ENCODE measurements around the gene ZNF511.

The ZNF511 gene

GRCh38 chr10:133292919-133293809 lies 15.6 kb upstream of the ZNF511 start:
- peak; percentile 96 for DNase-seq (ENCODE audit: low spot score)

GRCh38 chr10:133293810-133294119 lies 14.9 kb upstream of the ZNF511 start:
- DNase-seq (ENCODE audit: low spot score), result no peak

- no peak for DNase-seq (ENCODE audit: low spot score)
Observed at GRCh38 chr10:133294189-133294588, 14.5 kb upstream of the ZNF511 start.

- no peak for DNase-seq (ENCODE audit: low spot score)
Observed at GRCh38 chr10:133295426-133296320, 13.0 kb upstream of the ZNF511 start.

- no peak for DNase-seq (ENCODE audit: low spot score)
Observed at GRCh38 chr10:133297504-133297903, 11.2 kb upstream of the ZNF511 start.

- no peak for DNase-seq (ENCODE audit: low spot score)
Observed at GRCh38 chr10:133298466-133298865, 10.2 kb upstream of the ZNF511 start.

GRCh38 chr10:133299224-133299623 lies 9.5 kb upstream of the ZNF511 start:
- no peak for DNase-seq (ENCODE audit: low spot score)

GRCh38 chr10:133299738-133300137 lies 9.0 kb upstream of the ZNF511 start:
- no peak for DNase-seq (ENCODE audit: low spot score)

- no peak for DNase-seq (ENCODE audit: low spot score)
Observed at GRCh38 chr10:133302230-133302629, 6.5 kb upstream of the ZNF511 start.

- no peak for DNase-seq (ENCODE audit: low spot score)
Observed at GRCh38 chr10:133303206-133303605, 5.5 kb upstream of the ZNF511 start.

GRCh38 chr10:133306097-133306476 lies 2.6 kb upstream of the ZNF511 start:
- no peak for DNase-seq (ENCODE audit: low spot score)

GRCh38 chr10:133306941-133307379 lies 1.8 kb upstream of the ZNF511 start:
- no peak for DNase-seq (ENCODE audit: low spot score)

GRCh38 chr10:133307776-133308420 lies 816 bp upstream of the ZNF511 start:
- peak; percentile 35 for DNase-seq (ENCODE audit: low spot score)

- DNase-seq (ENCODE audit: low spot score), result peak; percentile 92
Observed at GRCh38 chr10:133309100-133309719, 496 bp downstream of the ZNF511 start.

- no peak for DNase-seq (ENCODE audit: low spot score)
Observed at GRCh38 chr10:133309720-133310398, 1.1 kb downstream of the ZNF511 start.

GRCh38 chr10:133310399-133310755 lies 1.7 kb downstream of the ZNF511 start:
- no peak for DNase-seq (ENCODE audit: low spot score)

GRCh38 chr10:133310789-133311188 lies 2.1 kb downstream of the ZNF511 start:
- DNase-seq (ENCODE audit: low spot score), result no peak

- no peak for DNase-seq (ENCODE audit: low spot score)
Observed at GRCh38 chr10:133311570-133311969, 2.9 kb downstream of the ZNF511 start.

- no peak for DNase-seq (ENCODE audit: low spot score)
Observed at GRCh38 chr10:133312016-133312768, 3.5 kb downstream of the ZNF511 start.

- no peak for DNase-seq (ENCODE audit: low spot score)
Observed at GRCh38 chr10:133312769-133313145, 4.0 kb downstream of the ZNF511 start.

GRCh38 chr10:133313192-133313591 lies 4.5 kb downstream of the ZNF511 start:
- DNase-seq (ENCODE audit: low spot score), result no peak

Data from hepatic stellate cell (primary cell).